Lung (tissue), 12 donors: ENCODE measurements around the gene KCNJ15. TPM values are rescaled to one million over a fixed set of nuclear protein-coding genes. Genes with fewer than 3 reads are reported as not detected.

Experiments used
- ATAC-seq: fragments of 200-7000 bp; cut with Tn5 transposase; one replicate; pipeline ENCODE4 v1.9.1; 2020; ENCODE audit warnings: moderate number of reproducible peaks; ENCODE audit not compliant: insufficient read depth, low FRiP score
- DNase-seq, 3 donors: peaks; one replicate each; pipeline ENCODE4 v3.0.0-alpha.2; 2013 to 2017
- H3K27ac ChIP-seq, 2 donors: one replicate each; pipeline ENCODE4 v1.5.1; 2013; ENCODE audit warnings: mild to moderate bottlenecking in 2 of 2, moderate library complexity in 2 of 2, control low read depth in 1 of 2, inconsistent platforms in 1 of 2, low read depth in 1 of 2, low read length in 1 of 2
- H3K27me3 ChIP-seq, 3 donors: one replicate each; pipeline ENCODE4 v1.5.1; 2013; ENCODE audit warnings: low read length in 2 of 3; ENCODE audit not compliant: control insufficient read depth in 3 of 3, insufficient read depth in 3 of 3
- H3K36me3 ChIP-seq, 4 donors: one replicate each; pipeline ENCODE4 v1.5.1; 2013; ENCODE audit warnings: low read length in 4 of 4, mild to moderate bottlenecking in 1 of 4, moderate library complexity in 1 of 4; ENCODE audit not compliant: control insufficient read depth in 4 of 4, insufficient read depth in 4 of 4
- H3K4me1 ChIP-seq, 5 donors: one replicate each; pipeline ENCODE4 v1.5.1; 2013; ENCODE audit warnings: low read length in 5 of 5, mild to moderate bottlenecking in 2 of 5, moderate library complexity in 1 of 5; ENCODE audit not compliant: control insufficient read depth in 5 of 5, insufficient read depth in 5 of 5
- H3K4me3 ChIP-seq: one replicate; pipeline ENCODE4 v1.5.1; 2013; ENCODE audit warnings: mild to moderate bottlenecking, control low read depth, moderate library complexity
- H3K9ac ChIP-seq, 2 donors: one replicate each; pipeline ENCODE4 v1.5.1; 2013; ENCODE audit warnings: low read length in 2 of 2, control low read depth in 1 of 2; ENCODE audit not compliant: insufficient read depth in 1 of 2
- H3K9me3 ChIP-seq, 4 donors: one replicate each; pipeline ENCODE4 v1.5.1; 2013; ENCODE audit warnings: low read length in 3 of 4, mild to moderate bottlenecking in 1 of 4, moderate library complexity in 1 of 4; ENCODE audit not compliant: control insufficient read depth in 4 of 4, insufficient read depth in 3 of 4
- WGBS, 2 donors: extraction: QIAGEN DNeasy Blood & Tissue Kit; methylation state at CpG; one replicate each; pipeline ENCODE4 v1.1.7; 2013; 5-methylcytosine and 5-hydroxymethylcytosine counted together
- polyA plus RNA-seq, 2 donors: library from polyadenylated mRNA; stranded (reverse); fragments of 200-250 nt; gene quantifications; one replicate each; pipeline ENCODE4 v1.2.1, GENCODE V29; 2013
- total RNA-seq, 2 donors: library from RNA; depleted of rRNA in 1 of 2; stranded (reverse); fragments of >200 nt in 1 of 2; gene quantifications; one replicate each; pipeline ENCODE4 v1.2.1, GENCODE V29; 2014 to 2021
- TF ChIP-seq, protein P1 (sequence below): IDR thresholded peaks from 2 replicates; pipeline ENCODE4 v1.5.1; 2012; ENCODE audit warnings: mild to moderate bottlenecking; ENCODE audit errors: control extremely low read depth, extremely low read depth
- donor health status: control.
- donor health status: control.
- donor health status: Bipolar disorder and iron deficiency.
- donor health status: healthy.
- donor health status: DM: yes; HTN: yes; CAD: no.

The KCNJ15 gene
- total and polyA plus RNA-seq, 4 donors = 28.2 to 79.1 (median 61.5) TPM

- Histone ChIP-seq H3K27me3 (no peaks in the 10 kb centered on the region), H3K36me3 (no peaks in the 10 kb centered on the region), H3K9me3 (peaks cover 0 to 1% (median 0%) of the 10 kb centered on the region in 4 donors), H3K9ac (no peak overlapping the region), H3K4me1 (peaks cover 0 to 15% (median 0%) of the 10 kb centered on the region in 5 donors), H3K4me3 (no peak overlapping the region), H3K27ac (no peak overlapping the region)
- peak in 1 of 3 donors; percentile 60 for DNase-seq
- ATAC-seq = peak; percentile 50
- 60 to 68% methylated on average over 5 of the region's 5 CpGs for WGBS, 2 donors
- TF ChIP-seq, protein P1, sequence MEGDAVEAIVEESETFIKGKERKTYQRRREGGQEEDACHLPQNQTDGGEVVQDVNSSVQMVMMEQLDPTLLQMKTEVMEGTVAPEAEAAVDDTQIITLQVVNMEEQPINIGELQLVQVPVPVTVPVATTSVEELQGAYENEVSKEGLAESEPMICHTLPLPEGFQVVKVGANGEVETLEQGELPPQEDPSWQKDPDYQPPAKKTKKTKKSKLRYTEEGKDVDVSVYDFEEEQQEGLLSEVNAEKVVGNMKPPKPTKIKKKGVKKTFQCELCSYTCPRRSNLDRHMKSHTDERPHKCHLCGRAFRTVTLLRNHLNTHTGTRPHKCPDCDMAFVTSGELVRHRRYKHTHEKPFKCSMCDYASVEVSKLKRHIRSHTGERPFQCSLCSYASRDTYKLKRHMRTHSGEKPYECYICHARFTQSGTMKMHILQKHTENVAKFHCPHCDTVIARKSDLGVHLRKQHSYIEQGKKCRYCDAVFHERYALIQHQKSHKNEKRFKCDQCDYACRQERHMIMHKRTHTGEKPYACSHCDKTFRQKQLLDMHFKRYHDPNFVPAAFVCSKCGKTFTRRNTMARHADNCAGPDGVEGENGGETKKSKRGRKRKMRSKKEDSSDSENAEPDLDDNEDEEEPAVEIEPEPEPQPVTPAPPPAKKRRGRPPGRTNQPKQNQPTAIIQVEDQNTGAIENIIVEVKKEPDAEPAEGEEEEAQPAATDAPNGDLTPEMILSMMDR = no peak
Observed at GRCh38 chr21:38323721-38324531, 67.1 kb downstream of the KCNJ15 start.

DNA sequence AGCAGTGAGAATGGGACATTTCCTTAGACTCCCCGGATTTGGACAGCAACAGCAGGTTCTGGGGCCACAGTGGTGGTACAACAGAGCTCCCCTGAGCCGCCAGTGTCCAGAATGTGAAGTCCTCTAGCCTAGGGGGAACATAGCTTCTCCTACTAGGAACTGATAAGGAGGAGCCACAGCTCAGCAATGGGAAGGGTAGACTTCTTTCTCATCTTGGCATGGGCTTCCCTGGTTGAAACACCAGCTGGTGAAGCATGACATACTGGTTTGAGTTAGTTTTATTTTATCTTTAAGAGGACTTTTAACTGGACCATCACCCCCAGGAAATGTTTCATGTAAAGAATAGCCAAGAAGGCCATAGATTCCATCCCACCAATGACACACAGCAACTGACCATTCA is 68.4 kb downstream of the KCNJ15 start:
- H3K9me3 ChIP-seq = peaks cover 0 to 1% (median 0%) of the 10 kb centered on the region in 4 donors
- ATAC-seq = no peak
- no peak overlapping the region for H3K9ac ChIP-seq
- no peak for DNase-seq
- H3K4me1 ChIP-seq = peaks cover 0 to 15% (median 0%) of the 10 kb centered on the region in 5 donors
- no peaks in the 10 kb centered on the region for H3K27me3 ChIP-seq
- H3K36me3 ChIP-seq = no peaks in the 10 kb centered on the region
- H3K4me3 ChIP-seq = no peak overlapping the region
- 90 to 96% methylated on average over 2 of the region's 2 CpGs for WGBS, 2 donors
- H3K27ac ChIP-seq = no peak overlapping the region
- TF ChIP-seq, protein P1 = no peak

DNA sequence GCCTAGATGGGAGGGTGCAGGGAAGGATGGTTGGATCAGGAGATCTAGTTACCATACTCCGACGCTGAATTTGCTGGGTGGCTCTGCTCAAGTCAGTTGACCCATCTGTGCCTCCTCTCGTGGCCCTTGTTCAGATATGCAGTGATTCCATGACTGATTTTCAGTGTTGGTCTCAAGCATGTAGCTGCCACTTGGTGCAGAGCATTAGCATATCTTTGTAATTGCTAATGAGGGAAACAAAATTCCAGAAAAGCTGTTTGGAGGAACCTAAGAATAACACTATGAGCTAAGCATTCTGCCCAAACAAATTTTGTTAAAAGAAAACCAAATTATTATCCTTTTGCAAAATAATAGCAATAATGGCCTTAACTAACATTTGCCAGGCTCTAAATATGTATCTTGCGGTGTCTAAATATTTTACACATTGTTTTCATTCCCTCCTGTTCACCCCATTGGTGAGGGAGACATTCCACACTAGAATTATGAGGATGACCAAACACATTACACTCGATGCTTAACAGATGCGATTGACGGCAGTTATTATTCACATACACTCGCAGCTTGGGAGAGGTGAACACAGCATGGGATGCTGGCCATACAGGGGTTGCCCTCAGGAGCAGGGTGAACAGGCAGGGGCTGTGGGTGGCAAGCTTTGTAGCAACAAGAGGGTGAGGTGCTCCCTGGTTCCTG is 69.1 kb downstream of the KCNJ15 start:
- Histone ChIP-seq H3K4me1 (peaks cover 0 to 15% (median 0%) of the 10 kb centered on the region in 5 donors), H3K4me3 (no peak overlapping the region), H3K9ac (no peak overlapping the region), H3K27ac (no peak overlapping the region), H3K9me3 (peaks cover 0 to 1% (median 0%) of the 10 kb centered on the region in 4 donors), H3K36me3 (no peaks in the 10 kb centered on the region), H3K27me3 (no peaks in the 10 kb centered on the region)
- ATAC-seq (no peak), DNase-seq (no peak)
- WGBS, 2 donors = 84 to 86% methylated on average over 8 of the region's 8 CpGs
- TF ChIP-seq, protein P1 = no peak
